ENCODE measurements around the gene DGKA. TPM values are rescaled to one million over a fixed set of nuclear protein-coding genes. Genes with fewer than 3 reads are reported as not detected.
"Not testable (repeated sequence)": the region's sequence is repeated elsewhere in the genome, so short reads cannot be mapped to it uniquely, and the experiment has no call there.

The DGKA gene
- total RNA-seq, 1 donor from 2014 or later, result 27.0 TPM

- H3K4me3 ChIP-seq, result no peak overlapping the region
- H3K4me3 Mint-ChIP-seq, result no peak overlapping the region
- no peaks in the 10 kb centered on the region for H3K27me3 ChIP-seq
- DNase-seq (ENCODE audit: low spot score), result no peak
- H3K36me3 ChIP-seq, result no peaks in the 10 kb centered on the region
- H3K4me2 ChIP-seq, result no peak overlapping the region
- H3K79me2 ChIP-seq (ENCODE audit: low read depth), result peaks cover 21% of the 10 kb centered on the region
- no peaks in the 10 kb centered on the region for H3K9me3 ChIP-seq (ENCODE audit: low read depth)
- peaks cover 15% of the 10 kb centered on the region for H4K20me1 ChIP-seq (ENCODE audit: low read depth)
- H3F3A ChIP-seq (ENCODE audit: low read depth), result peaks cover 2% of the 10 kb centered on the region
- H3K27me3 Mint-ChIP-seq (ENCODE audit: insufficient read depth, low read depth), result no peaks in the 10 kb centered on the region
- no peaks in the 10 kb centered on the region for H3K4me1 ChIP-seq
- no peaks in the 10 kb centered on the region for H3K4me1 Mint-ChIP-seq
- H3K36me3 Mint-ChIP-seq, result peaks cover 38% of the 10 kb centered on the region
- no peak overlapping the region for H3K9ac ChIP-seq
- H3K9me3 Mint-ChIP-seq, result no peaks in the 10 kb centered on the region
- no peak overlapping the region for H3K27ac Mint-ChIP-seq
- no peak for TF ChIP-seq EZH2 (IDR thresholded peaks at IDR 0.05)
- TF ChIP-seq EZH2phosphoT487 (IDR thresholded peaks at IDR 0.05), result no peak
- TF ChIP-seq CTCF (IDR thresholded peaks at IDR 0.05), result no peak
- H2AFZ ChIP-seq (replicated peaks), result no peak overlapping the region
- no peak overlapping the region for H3K27ac ChIP-seq
These were observed 53.9 kb downstream of the DGKA start for GRCh38 chr12:55984861-55985260.

GRCh38 chr12:55985341-55985740, 54.4 kb downstream of the DGKA start:
- Histone ChIP-seq H3F3A (ENCODE audit: low read depth) (peaks cover 3% of the 10 kb centered on the region), H3K27ac (no peak overlapping the region), H3K4me3 (no peak overlapping the region), H3K4me1 (no peaks in the 10 kb centered on the region), H4K20me1 (ENCODE audit: low read depth) (peaks cover 15% of the 10 kb centered on the region), H3K36me3 (no peaks in the 10 kb centered on the region), H3K27me3 (no peaks in the 10 kb centered on the region), H3K79me2 (ENCODE audit: low read depth) (peaks cover 21% of the 10 kb centered on the region), H3K9ac (no peak overlapping the region), H3K9me3 (ENCODE audit: low read depth) (no peaks in the 10 kb centered on the region), H3K4me2 (no peak overlapping the region), H2AFZ (replicated peaks) (no peak overlapping the region)
- Mint-ChIP-seq H3K27ac (no peak overlapping the region), H3K4me1 (no peaks in the 10 kb centered on the region), H3K36me3 (peaks cover 39% of the 10 kb centered on the region), H3K27me3 (ENCODE audit: insufficient read depth, low read depth) (no peaks in the 10 kb centered on the region), H3K9me3 (no peaks in the 10 kb centered on the region), H3K4me3 (no peak overlapping the region)
- DNase-seq (ENCODE audit: low spot score), result no peak
- TF ChIP-seq CTCF (IDR thresholded peaks at IDR 0.05), result no peak
- no peak for TF ChIP-seq EZH2 (IDR thresholded peaks at IDR 0.05)

GRCh38 chr12:55985976-55986375, 55.0 kb downstream of the DGKA start:
- not testable (repeated sequence) for H3K4me1 Mint-ChIP-seq; H2AFZ ChIP-seq (replicated peaks); H3K9ac ChIP-seq; H3K9me3 ChIP-seq (ENCODE audit: low read depth); H3K36me3 ChIP-seq; H3K4me1 ChIP-seq; H3K27ac Mint-ChIP-seq; H3K27me3 ChIP-seq; DNase-seq (ENCODE audit: low spot score); H3F3A ChIP-seq (ENCODE audit: low read depth); H3K4me3 Mint-ChIP-seq; H3K4me2 ChIP-seq; H3K9me3 Mint-ChIP-seq; H3K4me3 ChIP-seq; H3K27me3 Mint-ChIP-seq (ENCODE audit: insufficient read depth, low read depth); H3K27ac ChIP-seq
- Histone ChIP-seq H3K79me2 (ENCODE audit: low read depth) (peaks cover 21% of the 10 kb centered on the region), H4K20me1 (ENCODE audit: low read depth) (peaks cover 15% of the 10 kb centered on the region)
- peaks cover 41% of the 10 kb centered on the region for H3K36me3 Mint-ChIP-seq

- Mint-ChIP-seq H3K9me3 (no peaks in the 10 kb centered on the region), H3K4me3 (no peak overlapping the region), H3K4me1 (peaks cover 1% of the 10 kb centered on the region), H3K27ac (no peak overlapping the region), H3K36me3 (peaks cover 43% of the 10 kb centered on the region), H3K27me3 (ENCODE audit: insufficient read depth, low read depth) (peaks cover 2% of the 10 kb centered on the region)
- H3K79me2 ChIP-seq (ENCODE audit: low read depth), result no peaks in the 10 kb centered on the region
- H3K4me3 ChIP-seq, result no peak overlapping the region
- H3K27me3 ChIP-seq, result no peaks in the 10 kb centered on the region
- no peak overlapping the region for H2AFZ ChIP-seq (replicated peaks)
- DNase-seq (ENCODE audit: low spot score), result no peak
- peaks cover 33% of the 10 kb centered on the region for H3F3A ChIP-seq (ENCODE audit: low read depth)
- no peak overlapping the region for H3K4me2 ChIP-seq
- no peak for TF ChIP-seq EZH2phosphoT487 (IDR thresholded peaks at IDR 0.05)
- TF ChIP-seq CTCF (IDR thresholded peaks at IDR 0.05), result no peak
- no peak for TF ChIP-seq EZH2 (IDR thresholded peaks at IDR 0.05)
- H3K27ac ChIP-seq, result no peak overlapping the region
- H3K36me3 ChIP-seq, result peaks cover 7% of the 10 kb centered on the region
- no peaks in the 10 kb centered on the region for H3K4me1 ChIP-seq
- H3K9me3 ChIP-seq (ENCODE audit: low read depth), result no peaks in the 10 kb centered on the region
- no peaks in the 10 kb centered on the region for H4K20me1 ChIP-seq (ENCODE audit: low read depth)
- H3K9ac ChIP-seq, result no peak overlapping the region
These were observed 60.1 kb downstream of the DGKA start for GRCh38 chr12:55991110-55991509.
